ENCODE results near the gene IL1F10.

IL1F10 gene

GRCh38 chr2:113064281-113064680 is 3.5 kb upstream of the IL1F10 start:
- no peak for TF ChIP-seq REST (IDR thresholded peaks at IDR 0.05; ENCODE audit: insufficient replicate concordance, low read depth)
- no peak for TF ChIP-seq GABPA (IDR thresholded peaks at IDR 0.05; ENCODE audit: low read depth)
- no peak for TF ChIP-seq CTCF (IDR thresholded peaks at IDR 0.05; ENCODE audit: insufficient read depth, low read length)
- TF ChIP-seq SPI1 (IDR thresholded peaks at IDR 0.05; ENCODE audit: borderline replicate concordance, low read depth), result no peak
- no peak for TF ChIP-seq POLR2AphosphoS5 (IDR thresholded peaks at IDR 0.05; ENCODE audit: low read depth)
- no peak overlapping the region for H3K4me3 ChIP-seq (replicated peaks; ENCODE audit: insufficient read depth, low read length)
- no peak overlapping the region for H3K27ac ChIP-seq (replicated peaks)
- no peaks in the 10 kb centered on the region for H3K27me3 ChIP-seq (ENCODE audit: insufficient read depth, poor library complexity, severe bottlenecking)
- no peak for DNase-seq (ENCODE audit: low read depth in 1 of 2, low spot score in 1 of 2)

- no peak for TF ChIP-seq CTCF (IDR thresholded peaks at IDR 0.05; ENCODE audit: insufficient read depth, low read length)
- no peak for TF ChIP-seq POLR2AphosphoS5 (IDR thresholded peaks at IDR 0.05; ENCODE audit: low read depth)
- no peak for TF ChIP-seq GABPA (IDR thresholded peaks at IDR 0.05; ENCODE audit: low read depth)
- no peak for TF ChIP-seq REST (IDR thresholded peaks at IDR 0.05; ENCODE audit: insufficient replicate concordance, low read depth)
- TF ChIP-seq SPI1 (IDR thresholded peaks at IDR 0.05; ENCODE audit: borderline replicate concordance, low read depth), result no peak
- H3K4me3 ChIP-seq (replicated peaks; ENCODE audit: insufficient read depth, low read length), result no peak overlapping the region
- H3K27me3 ChIP-seq (ENCODE audit: insufficient read depth, poor library complexity, severe bottlenecking), result no peaks in the 10 kb centered on the region
- DNase-seq (ENCODE audit: low read depth in 1 of 2, low spot score in 1 of 2), result no peak
- H3K27ac ChIP-seq (replicated peaks), result no peak overlapping the region
Observed at GRCh38 chr2:113064898-113065297, 2.9 kb upstream of the IL1F10 start.

GRCh38 chr2:113068249-113068648 is 479 bp downstream of the IL1F10 start:
- Histone ChIP-seq H3K27ac (replicated peaks) (no peak overlapping the region), H3K4me3 (replicated peaks; ENCODE audit: insufficient read depth, low read length) (no peak overlapping the region), H3K27me3 (ENCODE audit: insufficient read depth, poor library complexity, severe bottlenecking) (no peaks in the 10 kb centered on the region)
- TF ChIP-seq POLR2AphosphoS5 (IDR thresholded peaks at IDR 0.05; ENCODE audit: low read depth) (no peak), GABPA (IDR thresholded peaks at IDR 0.05; ENCODE audit: low read depth) (no peak), REST (IDR thresholded peaks at IDR 0.05; ENCODE audit: insufficient replicate concordance, low read depth) (no peak), SPI1 (IDR thresholded peaks at IDR 0.05; ENCODE audit: borderline replicate concordance, low read depth) (no peak), CTCF (IDR thresholded peaks at IDR 0.05; ENCODE audit: insufficient read depth, low read length) (no peak)
- DNase-seq (ENCODE audit: low read depth in 1 of 2, low spot score in 1 of 2), result no peak

All from HL-60 (cell line).